Trophoblast cell (in vitro differentiated cells and primary cell): ENCODE measurements around the gene NHLH2. TPM values are rescaled to one million over a fixed set of nuclear protein-coding genes. Genes with fewer than 3 reads are reported as not detected.

ENCODE experiments used
- DNase-seq, 2 donors: peaks; one replicate each; pipeline ENCODE4 v3.0.0-alpha.2; 2016
- H2AFZ ChIP-seq: 2 replicates; pipeline ENCODE4 v1.6.1; 2013; ENCODE audit warnings: low read length, moderate library complexity, mild to moderate bottlenecking; ENCODE audit not compliant: insufficient read depth, poor library complexity
- H2AK5ac ChIP-seq: 2 replicates; pipeline ENCODE4 v1.6.1; 2013; ENCODE audit warnings: mild to moderate bottlenecking, low read length
- H2BK120ac ChIP-seq: 2 replicates; pipeline ENCODE4 v1.6.1; 2013; ENCODE audit warnings: low read length, mild to moderate bottlenecking, moderate library complexity; ENCODE audit not compliant: insufficient read depth, poor library complexity
- H2BK12ac ChIP-seq: 2 replicates; pipeline ENCODE4 v1.6.1; 2013; ENCODE audit warnings: mild to moderate bottlenecking, low read length, moderate library complexity
- H2BK5ac ChIP-seq: 2 replicates; pipeline ENCODE4 v1.6.1; 2013; ENCODE audit warnings: low read length, low read depth, moderate library complexity, mild to moderate bottlenecking; ENCODE audit not compliant: poor library complexity
- H3K14ac ChIP-seq: 2 replicates; pipeline ENCODE4 v1.6.1; 2013; ENCODE audit warnings: mild to moderate bottlenecking, low read length
- H3K18ac ChIP-seq: 2 replicates; pipeline ENCODE4 v1.6.1; 2013; ENCODE audit warnings: mild to moderate bottlenecking, low read length
- H3K23ac ChIP-seq: 2 replicates; pipeline ENCODE4 v1.6.1; 2013; ENCODE audit warnings: low read length
- H3K27ac ChIP-seq: 2 replicates; pipeline ENCODE4 v1.5.1; 2013; ENCODE audit warnings: low read depth, mild to moderate bottlenecking, inconsistent platforms, low read length, moderate library complexity
- H3K27me3 ChIP-seq: 2 replicates; pipeline ENCODE4 v1.6.1; 2013; ENCODE audit warnings: inconsistent platforms, mild to moderate bottlenecking, low read length, moderate library complexity; ENCODE audit not compliant: insufficient read depth
- H3K36me3 ChIP-seq, 2 experiments: 1 replicate in 1 of 2; 2 replicates in 1 of 2; pipeline ENCODE4 v1.6.1; 2013; ENCODE audit warnings: low read length in 2 of 2, mild to moderate bottlenecking in 2 of 2, moderate library complexity in 1 of 2; ENCODE audit not compliant: insufficient read depth in 2 of 2, control insufficient read depth in 1 of 2
- H3K4ac ChIP-seq: 2 replicates; pipeline ENCODE4 v1.6.1; 2013; ENCODE audit warnings: low read depth, mild to moderate bottlenecking, low read length, moderate library complexity
- H3K4me1 ChIP-seq, 2 experiments: 1 replicate in 1 of 2; 2 replicates in 1 of 2; pipeline ENCODE4 v1.6.1; 2013; ENCODE audit warnings: low read length in 2 of 2, mild to moderate bottlenecking in 2 of 2, moderate library complexity in 1 of 2; ENCODE audit not compliant: insufficient read depth in 2 of 2, control insufficient read depth in 1 of 2
- H3K4me2 ChIP-seq: 2 replicates; pipeline ENCODE4 v1.6.1; 2013; ENCODE audit warnings: inconsistent platforms, mild to moderate bottlenecking, low read length, moderate library complexity
- H3K4me3 ChIP-seq: 2 replicates; pipeline ENCODE4 v1.5.1; 2013; ENCODE audit warnings: mild to moderate bottlenecking, low read depth, low read length, inconsistent platforms
- H3K79me1 ChIP-seq: one replicate; pipeline ENCODE4 v1.6.1; 2013; ENCODE audit warnings: low read length
- H3K79me2 ChIP-seq: 2 replicates; pipeline ENCODE4 v1.6.1; 2013; ENCODE audit warnings: low read length, mild to moderate bottlenecking; ENCODE audit not compliant: control insufficient read depth, insufficient read depth, poor library complexity
- H3K9ac ChIP-seq: 2 replicates; pipeline ENCODE4 v1.6.1; 2013; ENCODE audit warnings: mild to moderate bottlenecking, low read length
- H3K9me3 ChIP-seq: 2 replicates; pipeline ENCODE4 v1.6.1; 2013; ENCODE audit warnings: low read depth, mild to moderate bottlenecking, control low read depth, inconsistent platforms, low read length; ENCODE audit not compliant: insufficient read depth
- H4K12ac ChIP-seq: 2 replicates; pipeline ENCODE4 v1.6.1; 2013; ENCODE audit warnings: low read depth, mild to moderate bottlenecking, low read length, moderate library complexity
- H4K8ac ChIP-seq: 2 replicates; pipeline ENCODE4 v1.6.1; 2013; ENCODE audit warnings: low read depth, mild to moderate bottlenecking, low read length, moderate library complexity
- H4K91ac ChIP-seq: one replicate; pipeline ENCODE4 v1.6.1; 2013; ENCODE audit warnings: low read depth, mild to moderate bottlenecking, low read length, moderate library complexity
- WGBS: extraction: QIAGEN DNeasy Blood & Tissue Kit; methylation state at CpG from one replicate; pipeline ENCODE4 v1.1.7; 2013; ENCODE audit warnings: missing lambda C conversion rate; ENCODE audit not compliant: insufficient read length, insufficient coverage; ENCODE audit errors: extremely low coverage; 5-methylcytosine and 5-hydroxymethylcytosine counted together
- polyA plus RNA-seq: library from polyadenylated mRNA; stranded (reverse); fragments of 200-250 nt; gene quantifications from 2 replicates; pipeline ENCODE4 v1.2.3, GENCODE V29; 2013

The NHLH2 gene
- 1.4 and 1.6 TPM in 2 replicates for polyA plus RNA-seq

DNA sequence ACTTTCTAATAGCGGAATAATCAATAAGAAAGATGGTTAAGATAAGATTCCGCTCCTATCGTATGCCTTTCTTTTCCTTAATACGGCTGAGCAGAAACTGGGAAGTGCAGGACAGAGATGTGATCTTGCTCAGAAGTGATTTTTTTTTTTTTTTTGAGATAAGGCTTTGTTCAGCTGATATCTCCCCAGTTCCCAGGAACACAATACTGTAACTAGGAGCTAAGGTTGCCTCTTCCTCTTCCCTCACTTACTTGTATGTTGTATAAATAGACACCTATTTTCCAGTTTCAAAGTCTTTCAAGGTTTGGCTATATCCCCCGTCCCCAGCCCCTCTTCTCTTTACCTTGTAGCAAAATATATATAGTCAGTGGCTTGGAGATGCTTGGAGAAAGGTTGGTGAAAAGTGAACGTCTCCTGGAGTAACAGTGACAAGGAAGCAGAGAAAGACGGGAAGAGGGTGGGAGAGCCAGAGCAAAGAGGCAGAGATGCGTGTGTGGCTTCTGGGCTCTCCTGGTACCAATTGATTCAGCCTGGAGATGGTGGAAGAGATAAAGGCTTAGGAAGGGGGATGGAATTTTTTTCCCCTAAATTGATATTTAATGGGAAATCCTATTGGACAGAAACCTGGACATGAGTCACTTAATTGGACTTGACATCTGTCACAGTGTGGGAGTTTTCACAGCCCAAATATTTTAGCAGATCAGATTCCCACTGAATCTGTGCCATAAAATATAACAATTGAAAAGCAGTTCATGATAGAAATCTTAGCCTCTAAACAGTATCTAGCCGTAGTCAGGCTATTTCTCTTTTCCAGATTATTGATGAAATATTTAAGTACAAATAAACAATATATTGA, at the start of gene NHLH2:
Gene NHLH2, minus strand, starts transcription at position 522 of the 856 bp plus-strand sequence. CDS start 2,754 bp downstream, outside the sequence.
- no peak within 1 kb of the TSS for H2BK5ac ChIP-seq
- no peak within 1 kb of the TSS for H3K4me3 ChIP-seq
- no peaks in the 10 kb centered on the region for H3K36me3 ChIP-seq
- no CpG with 5 or more reads among the region's 9 CpGs for WGBS
- H4K12ac ChIP-seq, result no peak within 1 kb of the TSS
- no peak within 1 kb of the TSS for H2BK12ac ChIP-seq
- H2BK120ac ChIP-seq, result no peak within 1 kb of the TSS
- H2AK5ac ChIP-seq, result no peak within 1 kb of the TSS
- H2AFZ ChIP-seq, result no peak within 1 kb of the TSS
- peaks cover 18% of the 10 kb centered on the region for H3K79me1 ChIP-seq
- H3K79me2 ChIP-seq, result peaks cover 3% of the 10 kb centered on the region
- peaks cover 4 to 17% of the 10 kb centered on the region in 2 experiments for H3K4me1 ChIP-seq
- no peak within 1 kb of the TSS for H3K18ac ChIP-seq
- H3K27me3 ChIP-seq, result peaks cover 16% of the 10 kb centered on the region
- H3K23ac ChIP-seq, result no peak within 1 kb of the TSS
- H3K9ac ChIP-seq, result no peak within 1 kb of the TSS
- no peak within 1 kb of the TSS for H3K14ac ChIP-seq
- no peaks in the 10 kb centered on the region for H3K9me3 ChIP-seq
- DNase-seq, result no peak
- no peak within 1 kb of the TSS for H3K27ac ChIP-seq
- H3K4me2 ChIP-seq, result no peak within 1 kb of the TSS
- no peak within 1 kb of the TSS for H4K8ac ChIP-seq
- no peak within 1 kb of the TSS for H3K4ac ChIP-seq
- H4K91ac ChIP-seq, result no peak within 1 kb of the TSS

DNA sequence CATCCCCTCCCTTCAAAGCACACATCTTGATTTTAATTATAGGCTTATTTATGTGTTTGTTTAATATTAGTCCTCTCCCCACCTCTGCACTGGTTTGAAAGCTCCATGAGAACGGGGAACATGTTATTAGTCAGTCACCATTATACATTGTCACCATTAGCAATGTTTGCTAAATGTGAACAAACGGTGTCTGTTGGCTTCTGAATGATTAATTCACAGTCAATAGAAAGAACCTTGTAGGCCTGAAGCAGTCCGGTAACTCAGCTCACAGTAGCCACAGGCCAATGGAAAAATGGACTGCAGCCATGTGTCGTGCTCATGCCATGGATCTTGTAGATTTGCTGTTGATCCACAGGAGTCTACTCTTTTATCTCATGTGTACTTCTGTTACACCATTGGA, 49.7 kb upstream of the NHLH2 start:
- WGBS, result no CpG with 5 or more reads among the region's 4 CpGs
- Histone ChIP-seq H3K18ac (no peak overlapping the region), H3K4ac (no peak overlapping the region), H3K36me3 (no peaks in the 10 kb centered on the region), H3K79me2 (no peaks in the 10 kb centered on the region), H3K4me1 (no peaks in the 10 kb centered on the region), H3K14ac (no peak overlapping the region), H3K27me3 (no peaks in the 10 kb centered on the region), H2BK12ac (no peak overlapping the region), H3K27ac (no peak overlapping the region), H3K79me1 (no peaks in the 10 kb centered on the region), H3K4me2 (no peak overlapping the region), H2BK120ac (no peak overlapping the region), H3K23ac (no peak overlapping the region), H4K8ac (no peak overlapping the region), H2AK5ac (no peak overlapping the region), H3K9me3 (no peaks in the 10 kb centered on the region), H2AFZ (no peak overlapping the region), H4K12ac (no peak overlapping the region), H2BK5ac (no peak overlapping the region), H4K91ac (no peak overlapping the region), H3K4me3 (no peak overlapping the region), H3K9ac (no peak overlapping the region)
- DNase-seq, result no peak

DNA sequence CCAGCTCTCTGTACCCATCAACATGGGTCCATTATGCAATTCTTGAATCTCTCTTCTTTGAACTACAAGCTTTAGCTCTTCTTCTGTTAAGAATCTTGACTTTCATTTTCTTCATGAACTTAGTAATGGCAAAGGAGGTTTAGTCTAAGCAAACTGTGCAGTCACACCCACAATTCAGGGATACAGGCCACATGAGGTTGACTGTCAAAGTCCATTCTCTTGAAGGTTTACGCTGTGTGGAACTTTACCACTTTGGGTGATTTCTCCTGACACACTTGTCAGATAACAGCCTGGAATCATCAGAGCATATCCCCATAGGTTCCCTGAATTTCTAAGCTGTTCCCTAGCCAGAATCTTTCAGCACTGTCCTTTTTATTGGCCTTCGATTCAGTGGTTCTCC, 48.0 kb upstream of the NHLH2 start:
- no peak overlapping the region for H3K4me2 ChIP-seq
- H3K14ac ChIP-seq, result no peak overlapping the region
- no peak overlapping the region for H3K18ac ChIP-seq
- no peak overlapping the region for H3K4ac ChIP-seq
- H3K79me2 ChIP-seq, result no peaks in the 10 kb centered on the region
- H3K4me1 ChIP-seq, result no peaks in the 10 kb centered on the region
- H2AK5ac ChIP-seq, result no peak overlapping the region
- H3K4me3 ChIP-seq, result no peak overlapping the region
- H3K23ac ChIP-seq, result no peak overlapping the region
- no peaks in the 10 kb centered on the region for H3K27me3 ChIP-seq
- no peaks in the 10 kb centered on the region for H3K79me1 ChIP-seq
- H4K8ac ChIP-seq, result no peak overlapping the region
- no peak overlapping the region for H2BK5ac ChIP-seq
- no peak for DNase-seq
- no peak overlapping the region for H3K9ac ChIP-seq
- no CpG with 5 or more reads among the region's 2 CpGs for WGBS
- H3K27ac ChIP-seq, result no peak overlapping the region
- no peaks in the 10 kb centered on the region for H3K36me3 ChIP-seq
- no peaks in the 10 kb centered on the region for H3K9me3 ChIP-seq
- no peak overlapping the region for H4K12ac ChIP-seq
- H4K91ac ChIP-seq, result no peak overlapping the region
- no peak overlapping the region for H2BK120ac ChIP-seq
- H2BK12ac ChIP-seq, result no peak overlapping the region
- H2AFZ ChIP-seq, result no peak overlapping the region

GRCh38 chr1:115882913-115883902, 42.3 kb upstream of the NHLH2 start:
- H3K23ac ChIP-seq, result no peak overlapping the region
- H3K4me2 ChIP-seq, result no peak overlapping the region
- no peak overlapping the region for H2BK5ac ChIP-seq
- no peak overlapping the region for H3K18ac ChIP-seq
- no peaks in the 10 kb centered on the region for H3K27me3 ChIP-seq
- H4K91ac ChIP-seq, result no peak overlapping the region
- no peak overlapping the region for H2BK12ac ChIP-seq
- no peak overlapping the region for H2BK120ac ChIP-seq
- no peak overlapping the region for H4K8ac ChIP-seq
- WGBS, result no CpG with 5 or more reads among the region's 8 CpGs
- no peak overlapping the region for H3K9ac ChIP-seq
- H3K4me3 ChIP-seq, result no peak overlapping the region
- no peak overlapping the region for H2AK5ac ChIP-seq
- no peak overlapping the region for H3K4ac ChIP-seq
- no peak overlapping the region for H2AFZ ChIP-seq
- H3K4me1 ChIP-seq, result no peaks in the 10 kb centered on the region
- no peaks in the 10 kb centered on the region for H3K79me1 ChIP-seq
- H3K27ac ChIP-seq, result no peak overlapping the region
- H4K12ac ChIP-seq, result no peak overlapping the region
- no peaks in the 10 kb centered on the region for H3K36me3 ChIP-seq
- H3K79me2 ChIP-seq, result no peaks in the 10 kb centered on the region
- DNase-seq, result no peak
- H3K14ac ChIP-seq, result no peak overlapping the region
- H3K9me3 ChIP-seq, result no peaks in the 10 kb centered on the region
